ENCODE results near the gene MACROD2.

Gene MACROD2

DNA sequence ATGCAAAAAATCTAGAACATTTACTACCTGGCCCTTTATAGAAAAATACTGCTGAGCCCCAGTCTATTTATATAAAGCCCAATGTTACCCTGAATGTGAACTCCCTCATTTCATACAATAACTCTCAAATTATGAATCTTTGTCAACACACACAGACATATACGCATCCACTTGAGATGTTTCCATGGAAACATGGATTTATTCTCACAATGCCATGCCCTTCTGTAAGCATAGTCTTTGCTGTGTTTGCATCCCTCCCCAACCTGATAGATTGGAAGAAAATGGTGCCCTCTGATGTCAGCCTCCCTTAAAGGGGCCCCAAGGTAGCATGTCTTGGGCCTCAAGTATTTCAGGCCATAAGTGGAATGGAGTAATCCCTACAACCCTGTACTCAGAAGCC, 2004.8 kb downstream of the MACROD2 start:
- Histone ChIP-seq H3K36me3 (no peaks in the 10 kb centered on the region), H3K4me1 (ENCODE audit: control insufficient read depth in 1 of 2, insufficient read depth in 1 of 2, low read depth in 1 of 2, low read length in 1 of 2) (no peaks in the 10 kb centered on the region), H3K27me3 (no peaks in the 10 kb centered on the region), H3K27ac (no peak overlapping the region), H3K9me3 (peaks cover 4% of the 10 kb centered on the region), H3K4me3 (ENCODE audit: low read depth in 1 of 2, low read length in 1 of 2) (no peak overlapping the region)
- TF ChIP-seq, protein P1, sequence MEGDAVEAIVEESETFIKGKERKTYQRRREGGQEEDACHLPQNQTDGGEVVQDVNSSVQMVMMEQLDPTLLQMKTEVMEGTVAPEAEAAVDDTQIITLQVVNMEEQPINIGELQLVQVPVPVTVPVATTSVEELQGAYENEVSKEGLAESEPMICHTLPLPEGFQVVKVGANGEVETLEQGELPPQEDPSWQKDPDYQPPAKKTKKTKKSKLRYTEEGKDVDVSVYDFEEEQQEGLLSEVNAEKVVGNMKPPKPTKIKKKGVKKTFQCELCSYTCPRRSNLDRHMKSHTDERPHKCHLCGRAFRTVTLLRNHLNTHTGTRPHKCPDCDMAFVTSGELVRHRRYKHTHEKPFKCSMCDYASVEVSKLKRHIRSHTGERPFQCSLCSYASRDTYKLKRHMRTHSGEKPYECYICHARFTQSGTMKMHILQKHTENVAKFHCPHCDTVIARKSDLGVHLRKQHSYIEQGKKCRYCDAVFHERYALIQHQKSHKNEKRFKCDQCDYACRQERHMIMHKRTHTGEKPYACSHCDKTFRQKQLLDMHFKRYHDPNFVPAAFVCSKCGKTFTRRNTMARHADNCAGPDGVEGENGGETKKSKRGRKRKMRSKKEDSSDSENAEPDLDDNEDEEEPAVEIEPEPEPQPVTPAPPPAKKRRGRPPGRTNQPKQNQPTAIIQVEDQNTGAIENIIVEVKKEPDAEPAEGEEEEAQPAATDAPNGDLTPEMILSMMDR (IDR thresholded peaks at IDR 0.05): no peak

DNA sequence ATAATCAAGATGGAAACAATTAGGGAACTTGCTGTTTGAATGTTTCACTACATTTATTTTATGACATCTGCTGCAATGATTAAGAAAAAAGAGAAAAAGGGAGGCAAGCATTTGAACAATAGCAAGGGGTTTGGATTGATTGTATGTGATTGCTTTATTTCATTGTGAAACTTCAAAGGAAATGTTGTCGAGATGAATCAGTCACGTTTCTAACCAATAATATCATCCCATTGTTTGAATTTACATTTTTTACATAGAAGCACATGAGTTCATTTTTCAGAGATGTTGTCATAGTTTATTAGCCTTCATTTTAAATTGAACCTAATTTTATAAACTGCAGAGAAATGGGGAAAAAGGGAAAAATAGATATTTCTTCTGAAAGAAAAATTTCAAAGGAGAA, 2006.0 kb downstream of the MACROD2 start:
- no peaks in the 10 kb centered on the region for H3K36me3 ChIP-seq
- H3K9me3 ChIP-seq: peaks cover 4% of the 10 kb centered on the region
- H3K4me3 ChIP-seq (ENCODE audit: low read depth in 1 of 2, low read length in 1 of 2): no peak overlapping the region
- no peak overlapping the region for H3K27ac ChIP-seq
- no peaks in the 10 kb centered on the region for H3K27me3 ChIP-seq
- TF ChIP-seq, protein P1 (IDR thresholded peaks at IDR 0.05): no peak
- H3K4me1 ChIP-seq (ENCODE audit: control insufficient read depth in 1 of 2, insufficient read depth in 1 of 2, low read depth in 1 of 2, low read length in 1 of 2): no peaks in the 10 kb centered on the region

DNA sequence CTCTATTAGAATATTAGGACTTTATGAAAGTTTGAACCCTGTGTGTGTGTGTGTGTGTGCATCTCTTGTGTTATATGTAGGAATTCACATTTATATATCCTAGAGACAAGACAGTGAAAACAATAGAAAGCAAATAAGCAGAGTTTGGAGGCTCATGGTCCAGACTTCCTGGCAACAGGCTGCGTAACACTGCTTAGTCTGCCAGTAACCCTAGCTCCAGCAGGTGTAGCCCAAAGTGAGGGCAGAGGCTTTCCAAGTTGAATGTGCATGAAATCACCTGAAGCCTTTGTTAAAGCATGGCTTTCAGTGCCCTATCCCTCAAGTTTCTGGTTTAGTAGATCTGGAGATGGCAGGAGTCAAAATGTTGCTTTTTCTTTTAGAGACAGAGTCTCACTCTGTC, 2008.0 kb downstream of the MACROD2 start:
- H3K4me1 ChIP-seq (ENCODE audit: control insufficient read depth in 1 of 2, insufficient read depth in 1 of 2, low read depth in 1 of 2, low read length in 1 of 2): no peaks in the 10 kb centered on the region
- no peaks in the 10 kb centered on the region for H3K27me3 ChIP-seq
- TF ChIP-seq, protein P1 (IDR thresholded peaks at IDR 0.05): no peak
- H3K4me3 ChIP-seq (ENCODE audit: low read depth in 1 of 2, low read length in 1 of 2): no peak overlapping the region
- no peak overlapping the region for H3K27ac ChIP-seq
- no peaks in the 10 kb centered on the region for H3K9me3 ChIP-seq
- H3K36me3 ChIP-seq: no peaks in the 10 kb centered on the region

DNA sequence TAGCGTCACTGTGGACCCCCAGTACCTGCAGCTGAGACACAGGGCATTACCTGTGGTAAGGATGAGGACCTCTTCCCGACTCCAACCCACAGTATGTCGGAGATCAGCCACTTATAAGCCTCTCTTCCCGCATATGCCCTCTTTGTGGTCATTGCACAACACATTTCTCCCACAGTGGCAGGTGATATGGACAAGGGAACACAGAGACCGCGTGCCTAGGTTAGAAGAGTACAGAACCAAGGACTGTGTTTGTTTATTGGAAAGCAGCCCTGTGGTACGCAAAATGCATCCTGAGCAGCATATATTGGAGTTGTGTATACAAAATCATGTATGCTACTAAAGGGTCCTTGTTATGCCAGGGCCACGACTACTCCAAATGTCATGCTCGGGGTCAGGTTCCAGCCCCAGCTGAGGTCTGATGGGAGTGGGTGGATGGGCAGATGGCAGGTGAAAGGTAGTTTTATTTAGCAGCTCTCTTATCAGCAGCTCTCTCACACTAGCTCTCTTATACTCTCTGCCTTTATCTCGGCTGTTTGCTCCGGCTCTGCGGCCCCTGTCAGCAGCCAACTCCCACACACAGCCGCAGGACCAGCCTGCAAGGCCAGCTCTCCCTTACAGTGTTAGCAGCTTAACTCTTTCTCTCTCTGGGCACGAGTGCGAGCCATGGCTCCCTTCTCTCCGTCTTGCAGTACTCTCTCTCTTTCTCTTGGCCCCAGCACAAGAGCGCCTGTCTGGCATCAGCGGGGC, 2009.0 kb downstream of the MACROD2 start:
- Histone ChIP-seq H3K27me3 (no peaks in the 10 kb centered on the region), H3K4me1 (ENCODE audit: control insufficient read depth in 1 of 2, insufficient read depth in 1 of 2, low read depth in 1 of 2, low read length in 1 of 2) (no peaks in the 10 kb centered on the region), H3K4me3 (ENCODE audit: low read depth in 1 of 2, low read length in 1 of 2) (no peak overlapping the region), H3K36me3 (no peaks in the 10 kb centered on the region), H3K9me3 (no peaks in the 10 kb centered on the region), H3K27ac (no peak overlapping the region)
- TF ChIP-seq, protein P1 (IDR thresholded peaks at IDR 0.05): no peak

DNA sequence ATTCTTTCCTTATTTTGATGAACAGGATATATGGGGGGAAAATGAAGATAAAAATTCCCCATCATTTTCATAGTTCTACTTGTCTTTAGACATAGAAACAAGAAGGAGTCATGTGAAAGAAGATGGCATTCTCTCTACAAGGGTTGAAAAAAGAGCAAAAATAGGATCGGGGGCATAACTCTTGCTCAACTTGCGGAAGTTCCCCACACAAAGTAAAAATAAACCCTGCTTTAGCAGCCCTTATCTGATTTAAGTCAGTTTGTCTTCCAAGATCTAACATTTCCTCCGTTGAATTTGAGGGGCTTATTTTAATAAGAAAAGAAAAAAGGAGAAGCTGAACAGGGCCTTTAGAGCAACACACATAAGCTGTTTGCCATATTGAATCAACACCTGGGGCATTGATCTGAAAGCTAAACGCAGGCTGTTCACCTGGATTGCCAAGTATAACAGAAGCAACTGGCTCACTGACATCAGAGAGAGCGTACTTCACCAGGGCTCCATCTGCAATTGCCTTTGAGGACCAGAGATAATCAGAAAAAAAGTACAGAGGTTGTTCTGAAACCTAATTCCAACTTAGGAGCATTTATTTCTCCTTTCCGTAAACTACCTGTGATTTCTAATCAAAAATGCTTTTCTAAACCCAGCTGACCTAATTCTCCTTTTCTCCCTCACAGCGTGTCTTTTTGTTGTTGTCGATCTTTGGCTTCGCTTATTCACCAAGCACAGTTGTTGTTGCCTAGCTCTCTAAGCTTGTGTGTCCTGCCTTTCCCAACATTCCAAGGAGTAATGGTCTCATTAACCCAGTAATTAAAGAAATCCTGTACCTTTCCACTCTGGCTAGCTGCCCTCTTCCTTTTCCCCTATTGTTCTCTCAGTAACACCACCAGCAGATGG, 2010.0 kb downstream of the MACROD2 start:
- Histone ChIP-seq H3K27me3 (no peaks in the 10 kb centered on the region), H3K27ac (no peak overlapping the region), H3K4me1 (ENCODE audit: control insufficient read depth in 1 of 2, insufficient read depth in 1 of 2, low read depth in 1 of 2, low read length in 1 of 2) (no peaks in the 10 kb centered on the region), H3K9me3 (no peaks in the 10 kb centered on the region), H3K36me3 (no peaks in the 10 kb centered on the region), H3K4me3 (ENCODE audit: low read depth in 1 of 2, low read length in 1 of 2) (no peak overlapping the region)
- TF ChIP-seq, protein P1 (IDR thresholded peaks at IDR 0.05): no peak
